Measurements from ENCODE around the gene ZFAND2B.
A peak's percentile ranks its signal among the peaks of the same experiment; 100 is the strongest.

Gene ZFAND2B

GRCh38 chr2:219207884-219208740 is 1.5 kb downstream of the ZFAND2B start:
- peak overlapping the region; percentile 44 for H3K9ac ChIP-seq (ENCODE audit: low read length)
- H3K9me3 ChIP-seq (ENCODE audit: low read length) = no peaks in the 10 kb centered on the region
- peaks cover 36% of the 10 kb centered on the region for H3K36me3 ChIP-seq (ENCODE audit: insufficient read depth, low read length)
- H3K27ac ChIP-seq (ENCODE audit: low read depth, low read length) = peak overlapping the region; percentile 97
- peaks cover 20% of the 10 kb centered on the region for H3K4me1 ChIP-seq (ENCODE audit: insufficient read depth, low read length)
- peak overlapping the region; percentile 4 to 87 for H3K4me3 ChIP-seq (ENCODE audit: low read depth in 1 of 2, low read length in 2 of 2)
- no peaks in the 10 kb centered on the region for H3K27me3 ChIP-seq (ENCODE audit: control insufficient read depth in 1 of 2, insufficient read depth in 2 of 2, low read length in 2 of 2)

- Histone ChIP-seq H3K9me3 (ENCODE audit: low read length) (no peaks in the 10 kb centered on the region), H3K9ac (ENCODE audit: low read length) (no peak overlapping the region), H3K36me3 (ENCODE audit: insufficient read depth, low read length) (peaks cover 48% of the 10 kb centered on the region), H3K4me3 (ENCODE audit: low read depth in 1 of 2, low read length in 2 of 2) (no peak overlapping the region), H3K27ac (ENCODE audit: low read depth, low read length) (no peak overlapping the region), H3K27me3 (ENCODE audit: control insufficient read depth in 1 of 2, insufficient read depth in 2 of 2, low read length in 2 of 2) (no peaks in the 10 kb centered on the region), H3K4me1 (ENCODE audit: insufficient read depth, low read length) (peaks cover 20% of the 10 kb centered on the region)
These were observed 2.9 kb downstream of the ZFAND2B start for GRCh38 chr2:219209236-219210195.

GRCh38 chr2:219210196-219210885 is 3.8 kb downstream of the ZFAND2B start:
- Histone ChIP-seq H3K4me1 (ENCODE audit: insufficient read depth, low read length) (peaks cover 20% of the 10 kb centered on the region), H3K4me3 (ENCODE audit: low read depth in 1 of 2, low read length in 2 of 2) (no peak overlapping the region), H3K9ac (ENCODE audit: low read length) (no peak overlapping the region), H3K36me3 (ENCODE audit: insufficient read depth, low read length) (peaks cover 56% of the 10 kb centered on the region), H3K9me3 (ENCODE audit: low read length) (no peaks in the 10 kb centered on the region), H3K27me3 (ENCODE audit: control insufficient read depth in 1 of 2, insufficient read depth in 2 of 2, low read length in 2 of 2) (no peaks in the 10 kb centered on the region), H3K27ac (ENCODE audit: low read depth, low read length) (no peak overlapping the region)

- Histone ChIP-seq H3K27ac (ENCODE audit: low read depth, low read length) (no peak overlapping the region), H3K27me3 (ENCODE audit: control insufficient read depth in 1 of 2, insufficient read depth in 2 of 2, low read length in 2 of 2) (no peaks in the 10 kb centered on the region), H3K4me1 (ENCODE audit: insufficient read depth, low read length) (peaks cover 18% of the 10 kb centered on the region), H3K9ac (ENCODE audit: low read length) (no peak overlapping the region), H3K9me3 (ENCODE audit: low read length) (no peaks in the 10 kb centered on the region), H3K4me3 (ENCODE audit: low read depth in 1 of 2, low read length in 2 of 2) (no peak overlapping the region), H3K36me3 (ENCODE audit: insufficient read depth, low read length) (peaks cover 62% of the 10 kb centered on the region)
These were observed 4.3 kb downstream of the ZFAND2B start for GRCh38 chr2:219210886-219211362.

- no peak overlapping the region for H3K4me3 ChIP-seq (ENCODE audit: low read depth in 1 of 2, low read length in 2 of 2)
- no peaks in the 10 kb centered on the region for H3K9me3 ChIP-seq (ENCODE audit: low read length)
- peaks cover 21% of the 10 kb centered on the region for H3K4me1 ChIP-seq (ENCODE audit: insufficient read depth, low read length)
- peaks cover 68% of the 10 kb centered on the region for H3K36me3 ChIP-seq (ENCODE audit: insufficient read depth, low read length)
- no peak overlapping the region for H3K27ac ChIP-seq (ENCODE audit: low read depth, low read length)
- H3K9ac ChIP-seq (ENCODE audit: low read length) = no peak overlapping the region
- no peaks in the 10 kb centered on the region for H3K27me3 ChIP-seq (ENCODE audit: control insufficient read depth in 1 of 2, insufficient read depth in 2 of 2, low read length in 2 of 2)
These were observed 6.4 kb downstream of the ZFAND2B start for GRCh38 chr2:219213026-219213415.

- peaks cover 16% of the 10 kb centered on the region for H3K4me1 ChIP-seq (ENCODE audit: insufficient read depth, low read length)
- H3K9me3 ChIP-seq (ENCODE audit: low read length) = no peaks in the 10 kb centered on the region
- no peak overlapping the region for H3K9ac ChIP-seq (ENCODE audit: low read length)
- H3K36me3 ChIP-seq (ENCODE audit: insufficient read depth, low read length) = peaks cover 63% of the 10 kb centered on the region
- no peak overlapping the region for H3K4me3 ChIP-seq (ENCODE audit: low read depth in 1 of 2, low read length in 2 of 2)
- H3K27ac ChIP-seq (ENCODE audit: low read depth, low read length) = no peak overlapping the region
- H3K27me3 ChIP-seq (ENCODE audit: control insufficient read depth in 1 of 2, insufficient read depth in 2 of 2, low read length in 2 of 2) = no peaks in the 10 kb centered on the region
These were observed 7.0 kb downstream of the ZFAND2B start for GRCh38 chr2:219213486-219214071.

GRCh38 chr2:219214141-219214540 is 7.6 kb downstream of the ZFAND2B start:
- H3K4me1 ChIP-seq (ENCODE audit: insufficient read depth, low read length) = peaks cover 18% of the 10 kb centered on the region
- H3K36me3 ChIP-seq (ENCODE audit: insufficient read depth, low read length) = peaks cover 57% of the 10 kb centered on the region
- no peak overlapping the region for H3K27ac ChIP-seq (ENCODE audit: low read depth, low read length)
- H3K9me3 ChIP-seq (ENCODE audit: low read length) = no peaks in the 10 kb centered on the region
- no peaks in the 10 kb centered on the region for H3K27me3 ChIP-seq (ENCODE audit: control insufficient read depth in 1 of 2, insufficient read depth in 2 of 2, low read length in 2 of 2)
- H3K4me3 ChIP-seq (ENCODE audit: low read depth in 1 of 2, low read length in 2 of 2) = no peak overlapping the region
- H3K9ac ChIP-seq (ENCODE audit: low read length) = no peak overlapping the region

GRCh38 chr2:219214786-219215185 is 8.2 kb downstream of the ZFAND2B start:
- Histone ChIP-seq H3K9ac (ENCODE audit: low read length) (no peak overlapping the region), H3K4me3 (ENCODE audit: low read depth in 1 of 2, low read length in 2 of 2) (no peak overlapping the region), H3K27me3 (ENCODE audit: control insufficient read depth in 1 of 2, insufficient read depth in 2 of 2, low read length in 2 of 2) (no peaks in the 10 kb centered on the region), H3K9me3 (ENCODE audit: low read length) (no peaks in the 10 kb centered on the region), H3K36me3 (ENCODE audit: insufficient read depth, low read length) (peaks cover 51% of the 10 kb centered on the region), H3K27ac (ENCODE audit: low read depth, low read length) (no peak overlapping the region), H3K4me1 (ENCODE audit: insufficient read depth, low read length) (peaks cover 25% of the 10 kb centered on the region)

GRCh38 chr2:219215871-219216534 is 9.4 kb downstream of the ZFAND2B start:
- Histone ChIP-seq H3K27me3 (ENCODE audit: control insufficient read depth in 1 of 2, insufficient read depth in 2 of 2, low read length in 2 of 2) (no peaks in the 10 kb centered on the region), H3K27ac (ENCODE audit: low read depth, low read length) (no peak overlapping the region), H3K4me1 (ENCODE audit: insufficient read depth, low read length) (peaks cover 26% of the 10 kb centered on the region), H3K4me3 (ENCODE audit: low read depth in 1 of 2, low read length in 2 of 2) (no peak overlapping the region), H3K9me3 (ENCODE audit: low read length) (no peaks in the 10 kb centered on the region), H3K9ac (ENCODE audit: low read length) (no peak overlapping the region), H3K36me3 (ENCODE audit: insufficient read depth, low read length) (peaks cover 52% of the 10 kb centered on the region)

GRCh38 chr2:219216535-219216915 is 9.9 kb downstream of the ZFAND2B start:
- Histone ChIP-seq H3K27ac (ENCODE audit: low read depth, low read length) (no peak overlapping the region), H3K4me1 (ENCODE audit: insufficient read depth, low read length) (peaks cover 26% of the 10 kb centered on the region), H3K9me3 (ENCODE audit: low read length) (no peaks in the 10 kb centered on the region), H3K4me3 (ENCODE audit: low read depth in 1 of 2, low read length in 2 of 2) (no peak overlapping the region), H3K36me3 (ENCODE audit: insufficient read depth, low read length) (peaks cover 57% of the 10 kb centered on the region), H3K27me3 (ENCODE audit: control insufficient read depth in 1 of 2, insufficient read depth in 2 of 2, low read length in 2 of 2) (no peaks in the 10 kb centered on the region), H3K9ac (ENCODE audit: low read length) (no peak overlapping the region)

Data from muscle layer of colon (tissue), 2 donors.